Kidney (tissue), 14 donors: Measurements from ENCODE around the gene SH3PXD2B. TPM values are rescaled to one million over a fixed set of nuclear protein-coding genes. Genes with fewer than 3 reads are reported as not detected.

Experiments used
- DNase-seq, 5 donors: peaks; one replicate each; pipeline ENCODE4 v3.0.0-alpha.2; 2013 to 2020
- FAIRE-seq: peaks from 2 replicates; lab custom pipeline; 2012; peaks lifted over from hg19 to GRCh38; lab: Jason Lieb, UNC
- H3K27ac ChIP-seq, 2 donors: one replicate each; pipeline ENCODE4 v1.7.0; 2013; ENCODE audit warnings: low read depth in 2 of 2, low read length in 2 of 2, inconsistent platforms in 1 of 2
- H3K27me3 ChIP-seq: one replicate; pipeline ENCODE4 v1.7.1; 2013; ENCODE audit warnings: low read length, inconsistent platforms; ENCODE audit not compliant: control insufficient read depth, insufficient read depth
- H3K36me3 ChIP-seq, 3 donors: one replicate each; pipeline versions ENCODE4 v1.7.0 to v1.7.1; 2013; ENCODE audit warnings: low read length in 3 of 3, control low read depth in 1 of 3, inconsistent platforms in 1 of 3; ENCODE audit not compliant: insufficient read depth in 3 of 3, control insufficient read depth in 2 of 3
- H3K4me1 ChIP-seq, 3 donors: one replicate each; pipeline versions ENCODE4 v1.7.0 to v1.7.1; 2013; ENCODE audit warnings: low read length in 3 of 3, inconsistent platforms in 1 of 3, low read depth in 1 of 3; ENCODE audit not compliant: control insufficient read depth in 2 of 3, insufficient read depth in 2 of 3
- H3K4me3 ChIP-seq, 3 donors: one replicate each; pipeline versions ENCODE4 v1.7.0 to v1.8.1; 2013; ENCODE audit warnings: low read length in 3 of 3, control low read depth in 1 of 3, inconsistent platforms in 1 of 3
- H3K9ac ChIP-seq, 3 donors: one replicate each; pipeline versions ENCODE4 v1.7.0 to v1.7.1; 2013; ENCODE audit warnings: low read length in 3 of 3, control low read depth in 1 of 3, inconsistent platforms in 1 of 3
- H3K9me3 ChIP-seq, 3 donors: one replicate each; pipeline versions ENCODE4 v1.7.0 to v1.7.1; 2013; ENCODE audit warnings: low read length in 3 of 3, control low read depth in 1 of 3, inconsistent platforms in 1 of 3; ENCODE audit not compliant: control insufficient read depth in 2 of 3, insufficient read depth in 1 of 3
- CTCF ChIP-seq: IDR thresholded peaks from 3 replicates; pipeline ENCODE4 v1.5.1; 2012; ENCODE audit warnings: mild to moderate bottlenecking, moderate library complexity, borderline replicate concordance; ENCODE audit not compliant: insufficient read depth; ENCODE audit errors: extremely low read depth
- intact Hi-C: fragments of 100-400 bp; cut with DNase I; formaldehyde crosslinking; loops from one replicate; pipeline ENCODE4 v1.11.1; 2022
- polyA plus RNA-seq: library from polyadenylated mRNA; stranded (reverse); fragments of 350-450 nt; fragmentation: Illumina TruSeq; extraction: RNeasy Lipid Tissue Mini Kit (QIAGEN cat#74804); gene quantifications from one replicate; pipeline ENCODE4 v1.2.3, GENCODE V29; 2014; ENCODE audit warnings: low read depth, low replicate concordance; ENCODE audit not compliant: insufficient read depth
- total RNA-seq: library from RNA; stranded (reverse); fragmentation: NEBNext Ultra II Directional; extraction: Animal tissue kit (Norgen Biotek cat#: 25700); gene quantifications from one replicate; pipeline ENCODE4 v1.2.1, GENCODE V29; 2021
- donor health status: control.
- donor health status: control.
- donor health status: control.
- donor health status: control.
- donor health status: control.
- donor health status: DM: yes; HTN: yes; CAD: no.
- donor health status: Normal renal cell carcinoma (clear cell type).

SH3PXD2B gene
- total and polyA plus RNA-seq, 2 donors from 2014 or later, result 3.1 to 22.8 TPM

GRCh38 chr5:172343741-172344140, 110.6 kb downstream of the SH3PXD2B start:
- intact Hi-C loops, result no loop called here
- Histone ChIP-seq H3K4me1 (no peaks in the 10 kb centered on the region), H3K27me3 (no peaks in the 10 kb centered on the region), H3K9ac (no peak overlapping the region), H3K4me3 (no peak overlapping the region), H3K36me3 (peaks cover 0 to 2% (median 0%) of the 10 kb centered on the region in 3 donors), H3K9me3 (no peaks in the 10 kb centered on the region), H3K27ac (no peak overlapping the region)
- DNase-seq (no peak), FAIRE-seq (no peak)
- no peak for TF ChIP-seq CTCF

- Histone ChIP-seq H3K4me3 (no peak overlapping the region), H3K4me1 (no peaks in the 10 kb centered on the region), H3K36me3 (peaks cover 0 to 2% (median 0%) of the 10 kb centered on the region in 3 donors), H3K27ac (no peak overlapping the region), H3K27me3 (no peaks in the 10 kb centered on the region), H3K9ac (no peak overlapping the region), H3K9me3 (no peaks in the 10 kb centered on the region)
- no peak for TF ChIP-seq CTCF
- DNase-seq (no peak), FAIRE-seq (no peak)
- intact Hi-C loops, result no loop called here
These were observed 111.4 kb downstream of the SH3PXD2B start for GRCh38 chr5:172342918-172343317.

- FAIRE-seq (no peak), DNase-seq (peak in 1 of 5 donors; percentile 64)
- Histone ChIP-seq H3K36me3 (no peaks in the 10 kb centered on the region), H3K27me3 (no peaks in the 10 kb centered on the region), H3K9ac (no peak overlapping the region), H3K4me1 (no peaks in the 10 kb centered on the region), H3K4me3 (no peak overlapping the region), H3K27ac (no peak overlapping the region), H3K9me3 (no peaks in the 10 kb centered on the region)
- TF ChIP-seq CTCF, result no peak
- intact Hi-C loops, result no loop called here
These were observed 114.8 kb downstream of the SH3PXD2B start for GRCh38 chr5:172339264-172340180.
